ENCODE data around the gene REEP6.
"Not testable (repeated sequence)": the region's sequence is repeated elsewhere in the genome, so short reads cannot be mapped to it uniquely, and the experiment has no call there.

Gene REEP6

GRCh38 chr19:1524287-1524971 is 33.4 kb downstream of the REEP6 start:
- no peak for DNase-seq (ENCODE audit: low read depth)

- DNase-seq (ENCODE audit: low read depth) = no peak
These were observed 34.0 kb downstream of the REEP6 start for GRCh38 chr19:1524972-1525325.

- DNase-seq (ENCODE audit: low read depth) = no peak
These were observed 34.4 kb downstream of the REEP6 start for GRCh38 chr19:1525343-1525742.

- DNase-seq (ENCODE audit: low read depth) = no peak
These were observed 35.2 kb downstream of the REEP6 start for GRCh38 chr19:1526066-1526778.

- no peak for DNase-seq (ENCODE audit: low read depth)
These were observed 36.1 kb downstream of the REEP6 start for GRCh38 chr19:1526979-1527649.

- DNase-seq (ENCODE audit: low read depth) = no peak
These were observed 36.8 kb downstream of the REEP6 start for GRCh38 chr19:1527650-1528309.

- no peak for DNase-seq (ENCODE audit: low read depth)
These were observed 37.8 kb downstream of the REEP6 start for GRCh38 chr19:1528596-1529429.

- DNase-seq (ENCODE audit: low read depth) = no peak
These were observed 38.4 kb downstream of the REEP6 start for GRCh38 chr19:1529430-1529816.

GRCh38 chr19:1530856-1531255 is 39.9 kb downstream of the REEP6 start:
- DNase-seq (ENCODE audit: low read depth) = not testable (repeated sequence)

GRCh38 chr19:1531587-1531986 is 40.6 kb downstream of the REEP6 start:
- DNase-seq (ENCODE audit: low read depth) = no peak

GRCh38 chr19:1532003-1532402 is 41.0 kb downstream of the REEP6 start:
- DNase-seq (ENCODE audit: low read depth) = no peak

- DNase-seq (ENCODE audit: low read depth) = no peak
These were observed 42.6 kb downstream of the REEP6 start for GRCh38 chr19:1533510-1534150.

- no peak for DNase-seq (ENCODE audit: low read depth)
These were observed 44.0 kb downstream of the REEP6 start for GRCh38 chr19:1534972-1535371.

- not testable (repeated sequence) for DNase-seq (ENCODE audit: low read depth)
These were observed 44.7 kb downstream of the REEP6 start for GRCh38 chr19:1535699-1536098.

- DNase-seq (ENCODE audit: low read depth) = no peak
These were observed 48.0 kb downstream of the REEP6 start for GRCh38 chr19:1538978-1539377.

- not testable (repeated sequence) for DNase-seq (ENCODE audit: low read depth)
These were observed 48.8 kb downstream of the REEP6 start for GRCh38 chr19:1539749-1540148.

GRCh38 chr19:1540365-1540925 is 49.5 kb downstream of the REEP6 start:
- no peak for DNase-seq (ENCODE audit: low read depth)

Data from stimulated activated CD8-positive, alpha-beta memory T cell treated with anti-CD3 and anti-CD28 coated beads, Interleukin-15, amount 100 ng/mL, for 1 hour (primary cell).